ENCODE results near the gene NTM. TPM values are rescaled to one million over a fixed set of nuclear protein-coding genes. Genes with fewer than 3 reads are reported as not detected.

NTM gene
- total and polyA plus RNA-seq, 2 donors (not counting 3 experiments of a cell fraction or from before 2014, with no cell fraction given), result 1.00 to 1.1 TPM

DNA sequence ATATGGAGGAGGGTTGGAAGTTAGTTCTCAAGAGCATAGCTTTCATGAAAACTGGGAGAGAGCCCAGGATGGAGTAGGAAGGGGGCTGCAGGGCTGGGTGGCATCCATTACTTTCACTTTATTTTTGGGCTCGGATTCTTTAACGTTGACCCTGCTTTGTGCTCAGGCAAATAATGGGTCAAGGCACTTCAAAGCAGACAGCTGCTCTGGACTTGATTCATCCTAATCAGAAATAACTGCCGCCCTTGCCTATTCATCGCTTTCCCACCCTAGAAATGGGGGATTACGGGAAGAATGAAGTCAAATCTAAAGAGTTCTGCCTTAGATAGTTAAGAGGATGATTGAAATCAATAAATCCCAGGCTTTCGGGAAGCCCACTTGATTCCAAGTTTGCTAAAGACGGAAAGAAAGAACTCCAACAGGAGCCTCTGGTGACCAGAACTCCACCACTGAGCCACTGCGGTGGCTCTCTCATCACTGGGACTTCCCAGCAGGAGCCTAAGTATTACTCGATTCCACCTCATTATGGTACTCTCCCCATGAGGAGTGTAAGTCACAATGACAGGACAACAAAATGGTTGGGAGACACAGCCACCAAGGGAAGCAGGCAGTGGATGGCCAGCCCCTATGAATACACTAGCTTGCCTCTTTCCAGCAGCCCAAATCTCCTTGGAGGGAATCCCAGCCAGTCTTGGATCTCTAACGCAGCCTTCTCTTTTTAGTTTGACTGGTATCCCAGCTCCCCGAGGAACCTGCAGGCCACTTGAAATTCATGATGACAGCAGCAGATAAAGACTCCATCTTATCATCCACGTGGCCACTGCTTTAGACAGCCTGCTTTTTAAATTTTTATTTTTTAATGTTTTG lies 815.5 kb downstream of the NTM start:
- no peaks in the 10 kb centered on the region for H3K27me3 ChIP-seq (ENCODE audit: control insufficient read depth in 2 of 2, insufficient read depth in 2 of 2, low read length in 2 of 2)
- no peak overlapping the region for H2AFZ ChIP-seq (ENCODE audit: low read depth, low read length)
- BruUV-seq (replicated peaks), result no TSS peak
- intact Hi-C loops (cut with micrococcal nuclease) (no loop called here), dilution Hi-C loops (cut with MboI; ENCODE audit: extremely low pct_ligation_motif_present, low sequenced_read_pairs) (no loop called here)
- H4K20me1 ChIP-seq (replicated peaks; ENCODE audit: control insufficient read depth, extremely low read depth, insufficient read depth, low read length), result no peaks in the 10 kb centered on the region
- no peaks in the 10 kb centered on the region for H3K36me3 ChIP-seq (ENCODE audit: control insufficient read depth in 2 of 2, extremely low read depth in 1 of 2, insufficient read depth in 2 of 2, low read length in 2 of 2)
- no peak for DNase-seq (ENCODE audit: low read depth, low spot score)
- H3K9me3 ChIP-seq (replicated peaks; ENCODE audit: control insufficient read depth, insufficient read depth, low read length), result no peaks in the 10 kb centered on the region
- H3K4me1 ChIP-seq (ENCODE audit: control insufficient read depth, extremely low read depth, insufficient read depth, low read length), result no peaks in the 10 kb centered on the region
- H3K9me1 ChIP-seq (replicated peaks; ENCODE audit: control insufficient read depth, extremely low read depth, insufficient read depth, low read length), result no peaks in the 10 kb centered on the region
- no peak overlapping the region for H3K4me2 ChIP-seq (ENCODE audit: insufficient read depth, low read length)
- no peak for FAIRE-seq
- no peak overlapping the region for H3K9ac ChIP-seq (replicated peaks; ENCODE audit: extremely low read depth, insufficient read depth, low read length)
- no peak overlapping the region for H3K4me3 ChIP-seq (replicated peaks in 1 of 3; ENCODE audit: insufficient read depth in 1 of 3, low read depth in 1 of 3, low read length in 3 of 3)
- ChIA-PET POLR2A (no interaction called here), CTCF (no interaction called here)
- H3K79me2 ChIP-seq (ENCODE audit: control insufficient read depth, insufficient read depth, low read length), result no peaks in the 10 kb centered on the region
- TF ChIP-seq MYC (IDR thresholded peaks at IDR 0.05; ENCODE audit: low read depth, low read length) (no peak), POLR2A (IDR thresholded peaks at IDR 0.05; ENCODE audit: low read depth, low read length) (no peak), JUN (IDR thresholded peaks at IDR 0.05; ENCODE audit: borderline replicate concordance, insufficient read depth, insufficient read length, low read depth) (no peak), FOS (IDR thresholded peaks at IDR 0.05; ENCODE audit: borderline replicate concordance, insufficient read depth, low read length) (no peak), EZH2 (IDR thresholded peaks at IDR 0.05; ENCODE audit: borderline replicate concordance, low read depth, low read length, severe bottlenecking) (no peak), GATA2 (IDR thresholded peaks at IDR 0.05; ENCODE audit: insufficient read depth, insufficient read length, low read depth, low read length) (no peak), POLR2AphosphoS5 (IDR thresholded peaks at IDR 0.05; ENCODE audit: insufficient read depth, low read depth, low read length) (no peak)
- TF ChIP-seq, protein P1, sequence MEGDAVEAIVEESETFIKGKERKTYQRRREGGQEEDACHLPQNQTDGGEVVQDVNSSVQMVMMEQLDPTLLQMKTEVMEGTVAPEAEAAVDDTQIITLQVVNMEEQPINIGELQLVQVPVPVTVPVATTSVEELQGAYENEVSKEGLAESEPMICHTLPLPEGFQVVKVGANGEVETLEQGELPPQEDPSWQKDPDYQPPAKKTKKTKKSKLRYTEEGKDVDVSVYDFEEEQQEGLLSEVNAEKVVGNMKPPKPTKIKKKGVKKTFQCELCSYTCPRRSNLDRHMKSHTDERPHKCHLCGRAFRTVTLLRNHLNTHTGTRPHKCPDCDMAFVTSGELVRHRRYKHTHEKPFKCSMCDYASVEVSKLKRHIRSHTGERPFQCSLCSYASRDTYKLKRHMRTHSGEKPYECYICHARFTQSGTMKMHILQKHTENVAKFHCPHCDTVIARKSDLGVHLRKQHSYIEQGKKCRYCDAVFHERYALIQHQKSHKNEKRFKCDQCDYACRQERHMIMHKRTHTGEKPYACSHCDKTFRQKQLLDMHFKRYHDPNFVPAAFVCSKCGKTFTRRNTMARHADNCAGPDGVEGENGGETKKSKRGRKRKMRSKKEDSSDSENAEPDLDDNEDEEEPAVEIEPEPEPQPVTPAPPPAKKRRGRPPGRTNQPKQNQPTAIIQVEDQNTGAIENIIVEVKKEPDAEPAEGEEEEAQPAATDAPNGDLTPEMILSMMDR (IDR thresholded peaks at IDR 0.05; ENCODE audit: extremely low read depth in 1 of 2, insufficient read depth in 1 of 2, low read depth in 1 of 2, low read length in 2 of 2), result no peak
- TF ChIP-seq, protein P2, sequence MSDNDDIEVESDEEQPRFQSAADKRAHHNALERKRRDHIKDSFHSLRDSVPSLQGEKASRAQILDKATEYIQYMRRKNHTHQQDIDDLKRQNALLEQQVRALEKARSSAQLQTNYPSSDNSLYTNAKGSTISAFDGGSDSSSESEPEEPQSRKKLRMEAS (IDR thresholded peaks at IDR 0.05; ENCODE audit: insufficient read depth, insufficient read length), result no peak
- H3K27ac ChIP-seq (ENCODE audit: insufficient read depth, low read depth, low read length), result no peak overlapping the region

Data from endothelial cell of umbilical vein (primary cell).